RWPE1 (cell line): Measurements from ENCODE around the gene NCK1.

ENCODE experiments used
- CTCF ChIA-PET: fragments of 350-600 bp; sonication (Branson Sonifier 250); formaldehyde crosslinking; extraction: SDS; loops from one replicate; lab custom pipeline; 2021; lab: Yijun Ruan, JAX
- POLR2A ChIA-PET: fragments of 400-600 bp; formaldehyde crosslinking; extraction: SDS; loops from one replicate; lab custom pipeline; 2020; ENCODE audit warnings: antibody characterized with exemption; ENCODE audit not compliant: low non-redundant PET; lab: Yijun Ruan, JAX
- DNase-seq: peaks from one replicate; pipeline ENCODE4 v3.0.0; 2012; ENCODE audit warnings: low spot score
- H3K27ac ChIP-seq: fragments of 450-650 bp; 2 replicates; pipeline ENCODE4 v1.5.1; 2017
- TF ChIP-seq, protein P1 (sequence below): fragments of 450-650 bp; conservative IDR thresholded peaks from 2 replicates; pipeline ENCODE4 v1.5.1; 2017; ENCODE audit warnings: low read depth, mild to moderate bottlenecking

Gene NCK1

DNA sequence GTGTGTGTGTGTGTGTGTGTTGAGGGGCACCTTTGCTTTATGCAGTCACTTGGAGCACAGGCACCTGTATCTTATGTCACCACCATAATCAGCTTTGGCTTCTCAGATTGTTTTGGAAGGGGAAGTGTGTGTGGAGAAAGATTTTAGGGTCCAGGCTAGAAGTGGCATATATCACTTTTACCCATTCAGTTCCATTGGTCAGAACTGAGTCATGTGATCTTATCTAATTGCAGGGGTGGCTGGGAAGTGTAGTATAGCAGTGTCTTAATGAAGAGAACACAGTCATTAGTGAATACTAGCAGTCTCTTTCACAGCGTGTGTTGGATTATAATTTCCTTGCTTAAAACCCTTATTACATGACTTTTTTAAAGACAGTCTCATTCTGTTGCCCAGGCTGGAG is 20.6 kb downstream of the NCK1 start:
- TF ChIP-seq, protein P1, sequence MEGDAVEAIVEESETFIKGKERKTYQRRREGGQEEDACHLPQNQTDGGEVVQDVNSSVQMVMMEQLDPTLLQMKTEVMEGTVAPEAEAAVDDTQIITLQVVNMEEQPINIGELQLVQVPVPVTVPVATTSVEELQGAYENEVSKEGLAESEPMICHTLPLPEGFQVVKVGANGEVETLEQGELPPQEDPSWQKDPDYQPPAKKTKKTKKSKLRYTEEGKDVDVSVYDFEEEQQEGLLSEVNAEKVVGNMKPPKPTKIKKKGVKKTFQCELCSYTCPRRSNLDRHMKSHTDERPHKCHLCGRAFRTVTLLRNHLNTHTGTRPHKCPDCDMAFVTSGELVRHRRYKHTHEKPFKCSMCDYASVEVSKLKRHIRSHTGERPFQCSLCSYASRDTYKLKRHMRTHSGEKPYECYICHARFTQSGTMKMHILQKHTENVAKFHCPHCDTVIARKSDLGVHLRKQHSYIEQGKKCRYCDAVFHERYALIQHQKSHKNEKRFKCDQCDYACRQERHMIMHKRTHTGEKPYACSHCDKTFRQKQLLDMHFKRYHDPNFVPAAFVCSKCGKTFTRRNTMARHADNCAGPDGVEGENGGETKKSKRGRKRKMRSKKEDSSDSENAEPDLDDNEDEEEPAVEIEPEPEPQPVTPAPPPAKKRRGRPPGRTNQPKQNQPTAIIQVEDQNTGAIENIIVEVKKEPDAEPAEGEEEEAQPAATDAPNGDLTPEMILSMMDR: no peak
- ChIA-PET POLR2A (no interaction called here), CTCF (no interaction called here)
- peak; percentile 20 for DNase-seq
- H3K27ac ChIP-seq: no peak overlapping the region

DNA sequence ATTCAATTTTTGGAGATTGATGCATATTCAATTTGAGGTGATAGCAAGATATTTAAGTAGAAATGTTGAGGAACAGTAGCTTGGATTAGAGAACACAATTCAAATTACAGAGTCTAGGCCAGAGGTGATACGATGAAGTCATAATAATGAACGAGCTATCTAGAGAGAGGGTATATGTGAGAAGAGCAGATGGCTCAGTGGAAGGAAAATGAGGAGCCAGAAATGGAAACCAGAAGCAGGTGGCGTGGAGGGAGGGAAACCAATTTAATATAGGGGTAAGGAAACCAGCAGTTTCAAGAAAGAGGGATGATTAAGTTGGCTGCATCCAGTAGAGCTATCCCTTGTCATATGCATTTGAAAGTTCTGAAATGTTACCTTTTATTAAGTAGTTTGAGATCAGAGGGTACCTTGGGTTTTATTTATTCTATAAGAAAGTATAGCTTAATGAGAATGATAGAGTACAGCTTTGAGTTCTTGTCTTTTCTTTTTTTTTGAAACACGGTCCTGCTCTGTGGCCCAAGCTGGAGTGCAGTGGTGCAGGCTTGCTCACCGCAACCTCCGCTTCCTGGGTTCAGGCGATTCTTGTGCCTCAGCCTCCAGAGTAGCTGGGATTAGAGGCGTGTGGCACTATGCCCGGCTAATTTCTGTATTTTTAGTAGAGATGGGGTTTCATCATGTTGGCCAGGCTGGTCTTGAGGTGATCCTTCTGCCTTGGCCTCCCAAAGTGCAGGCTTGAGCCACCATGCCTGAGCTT is 22.1 kb downstream of the NCK1 start:
- no peak overlapping the region; the same call in 1 of the 2 replicates for H3K27ac ChIP-seq

DNA sequence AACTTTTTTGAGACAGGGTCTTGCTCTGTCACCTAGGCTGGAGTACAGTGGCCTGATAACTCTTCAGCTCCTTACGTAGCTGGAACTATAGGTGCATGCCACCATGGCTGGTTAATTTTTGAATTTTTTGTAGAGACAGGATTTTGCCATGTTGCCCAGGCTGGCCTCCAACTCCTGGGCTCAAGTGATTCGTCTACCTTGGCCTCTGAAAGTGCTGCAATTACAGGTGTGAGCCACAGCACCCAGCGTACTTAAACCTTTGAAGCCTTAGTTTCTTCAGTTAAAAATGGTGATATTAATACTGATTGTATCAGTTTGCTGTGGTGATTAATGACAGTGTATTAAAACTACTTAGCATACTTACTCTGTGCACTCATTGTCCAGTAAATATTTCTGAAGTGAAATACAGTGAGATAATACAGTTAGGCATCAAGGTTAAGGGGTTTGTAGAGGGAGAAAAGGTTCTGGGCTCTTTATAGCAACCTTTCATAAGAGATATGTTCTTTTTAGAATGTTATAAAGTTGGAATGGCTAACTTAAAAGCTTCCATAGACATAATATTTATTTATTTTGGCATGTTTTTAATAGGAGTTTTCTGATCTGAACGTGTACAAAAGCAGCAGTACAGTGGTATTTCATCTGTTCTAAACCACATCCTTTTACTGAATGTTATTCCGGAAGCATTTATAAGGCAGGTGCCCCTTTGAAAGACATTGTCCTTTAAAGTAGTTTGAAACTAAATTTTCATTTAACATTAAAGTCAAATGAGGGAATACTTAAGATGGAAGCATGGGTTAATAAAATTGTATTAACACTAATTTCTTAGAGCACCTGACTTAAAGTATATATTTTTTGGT is 23.6 kb downstream of the NCK1 start:
- ChIA-PET POLR2A (no interaction called here), CTCF (no interaction called here)
- TF ChIP-seq, protein P1: no peak
- H3K27ac ChIP-seq: no peak overlapping the region
- DNase-seq: no peak

More for the DNA sequence above, 22.1 kb downstream of the NCK1 start:
- POLR2A ChIA-PET: interaction anchor here (0.7 kb wide), 1 partner anchor 528 kb away, joined by 3 read pairs; no protein-coding TSS in a partner anchor
- TF ChIP-seq, protein P1: no peak
- DNase-seq: no peak
- CTCF ChIA-PET: interaction anchor here (0.6 to 0.8 kb wide), 2 partner anchors 11 to 233 kb away, joined by 3 read pairs; no protein-coding TSS in a partner anchor

DNA sequence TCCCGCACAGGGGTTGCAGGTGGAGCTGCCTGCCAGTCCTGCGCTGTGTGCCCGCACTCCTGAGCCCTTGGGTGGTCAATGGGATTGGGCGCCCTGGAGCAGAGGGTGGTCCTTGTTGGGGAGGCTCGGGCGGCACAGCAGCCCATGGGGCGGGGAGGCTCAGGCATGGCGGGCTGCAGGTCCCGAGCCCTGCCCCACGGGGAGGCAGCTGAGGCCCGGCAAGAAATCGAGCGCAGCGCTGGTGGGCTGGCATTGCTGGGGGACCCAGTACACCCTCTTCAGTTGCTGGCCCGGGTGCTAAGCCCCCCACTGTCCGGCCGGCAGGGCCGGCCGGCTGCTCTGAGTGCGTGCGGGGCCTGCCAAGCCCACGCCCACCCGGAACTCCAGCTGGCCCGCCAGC is 27.9 kb downstream of the NCK1 start:
- DNase-seq: no peak
- ChIA-PET CTCF (no interaction called here), POLR2A (no interaction called here)
- H3K27ac ChIP-seq: no peak overlapping the region
- TF ChIP-seq, protein P1: no peak

DNA sequence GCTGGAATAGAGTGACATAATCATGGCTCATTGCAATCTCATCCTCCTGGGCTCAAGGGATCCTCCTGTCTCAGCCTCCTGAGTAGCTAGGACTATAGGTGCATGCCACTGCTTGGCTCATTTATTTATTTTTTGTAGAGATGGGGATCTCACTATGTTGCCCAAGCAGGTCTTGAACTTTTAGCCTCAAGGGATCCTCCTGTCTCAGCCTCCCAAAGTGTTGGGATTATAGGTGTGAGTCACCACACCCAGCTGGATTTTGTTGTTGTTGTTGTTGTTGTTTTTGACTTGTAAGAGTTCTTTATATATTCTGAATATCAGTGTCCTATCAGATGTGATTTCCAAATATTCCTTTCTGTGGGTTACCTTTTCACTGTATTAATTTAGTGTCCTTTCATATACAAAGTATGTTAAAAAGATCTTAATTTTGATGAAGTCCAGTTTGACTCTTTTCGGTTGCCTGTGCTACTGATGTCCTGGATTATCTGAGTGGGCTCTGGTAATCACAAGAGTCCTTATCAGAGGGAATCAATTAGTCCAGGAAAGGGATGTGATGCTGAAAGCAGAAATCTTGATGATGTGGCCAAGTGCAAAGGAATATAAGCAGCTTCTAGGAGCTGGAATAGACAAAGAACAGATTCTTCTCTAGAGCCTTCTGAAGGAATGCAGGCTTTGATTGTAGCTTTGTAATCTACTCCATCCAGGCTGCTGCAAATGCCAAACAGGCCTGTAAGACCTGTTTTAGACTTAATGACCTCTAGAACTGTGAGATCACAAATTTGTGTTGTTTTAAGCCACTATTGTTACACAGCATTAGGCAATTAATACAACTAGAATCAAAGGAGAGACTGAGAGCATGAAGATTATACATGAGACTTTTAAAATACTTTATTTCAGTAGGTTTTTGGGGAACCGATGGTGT is 30.2 kb downstream of the NCK1 start:
- TF ChIP-seq, protein P1: no peak
- no peak overlapping the region for H3K27ac ChIP-seq
- CTCF ChIA-PET: no interaction called here
- POLR2A ChIA-PET: no interaction called here
- no peak for DNase-seq
